TTC549 (cell line): ENCODE results near the gene PALM3.
A peak's percentile ranks its signal among the peaks of the same experiment; 100 is the strongest.
"Not testable (repeated sequence)": the region's sequence is repeated elsewhere in the genome, so short reads cannot be mapped to it uniquely, and the experiment has no call there.

Source experiments
- FAIRE-seq: peaks from 2 replicates; lab custom pipeline; 2012; peaks lifted over from hg19 to GRCh38; lab: Jason Lieb, UNC

The PALM3 gene

DNA sequence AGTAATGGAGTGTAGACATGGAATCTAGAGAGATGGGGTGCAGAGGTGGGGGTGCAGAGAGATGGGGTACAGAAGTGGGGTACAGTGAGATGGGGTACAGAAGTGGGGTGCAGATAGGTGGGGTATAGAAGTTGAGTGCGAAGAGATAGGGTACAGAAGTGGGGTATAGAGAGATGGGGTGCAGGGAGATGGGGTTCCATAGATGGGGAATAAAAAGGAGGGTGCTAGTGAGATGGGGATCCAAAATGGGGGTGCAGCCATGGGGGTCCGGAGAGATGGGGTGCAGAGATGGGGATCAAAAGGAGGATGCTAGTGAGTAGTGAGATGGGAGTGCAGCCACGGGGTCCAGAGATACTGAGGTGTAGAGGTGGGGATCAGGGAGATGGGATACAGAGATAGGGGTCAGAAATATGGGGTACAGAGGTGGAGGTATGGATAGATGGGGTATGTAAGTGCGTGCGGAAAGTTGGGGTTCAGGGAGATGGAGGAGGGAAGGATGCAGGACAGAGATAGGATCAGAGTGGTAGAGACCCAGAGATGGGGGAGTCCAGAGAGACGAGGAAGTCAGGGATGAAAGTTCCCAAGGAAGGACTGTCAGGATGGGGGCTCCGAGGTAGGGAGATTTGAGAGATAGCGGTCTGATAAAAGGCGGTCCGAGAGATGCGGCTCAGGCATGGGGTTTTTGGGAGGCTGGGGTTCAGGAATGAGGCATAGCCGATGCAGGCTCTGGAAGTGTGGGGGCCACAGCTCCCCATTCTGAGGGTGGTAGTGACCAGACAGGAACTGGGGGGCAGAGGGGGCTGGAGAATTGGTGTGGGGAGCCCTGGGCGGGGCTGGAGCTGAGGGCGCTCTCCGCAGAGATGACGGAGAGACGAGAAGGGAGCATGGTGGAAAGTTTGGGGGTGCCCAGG is 3.4 kb downstream of the PALM3 start:
- FAIRE-seq = no peak

DNA sequence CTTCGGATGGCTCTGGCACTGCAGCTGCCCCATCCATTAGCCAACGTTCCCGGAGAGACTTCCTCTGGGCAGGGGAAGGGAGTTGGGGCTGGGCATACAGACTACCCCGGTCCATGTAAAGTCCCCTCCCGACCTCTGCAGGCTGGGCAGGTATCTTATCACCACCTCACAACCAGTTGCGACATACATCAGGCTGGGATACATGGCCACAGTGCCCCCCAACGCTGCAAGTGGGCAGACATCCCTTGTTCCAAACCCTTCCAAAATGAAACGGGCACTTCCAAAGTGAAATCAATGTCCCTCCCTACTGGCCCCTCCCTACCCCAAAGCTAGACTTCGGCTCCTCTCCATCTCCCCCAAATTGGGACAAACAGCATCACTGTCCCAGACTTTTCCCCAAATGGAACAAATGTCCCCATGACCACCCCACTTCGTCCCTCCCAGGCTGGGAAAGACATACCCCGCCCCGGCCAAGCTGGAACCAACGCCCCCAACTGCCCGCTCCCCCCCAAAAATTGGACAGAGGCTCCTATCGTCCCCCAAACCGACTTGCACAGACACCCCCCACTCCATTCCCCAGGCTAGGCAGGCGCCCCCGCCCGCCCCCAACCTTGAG is 5.0 kb downstream of the PALM3 start:
- no peak for FAIRE-seq

DNA sequence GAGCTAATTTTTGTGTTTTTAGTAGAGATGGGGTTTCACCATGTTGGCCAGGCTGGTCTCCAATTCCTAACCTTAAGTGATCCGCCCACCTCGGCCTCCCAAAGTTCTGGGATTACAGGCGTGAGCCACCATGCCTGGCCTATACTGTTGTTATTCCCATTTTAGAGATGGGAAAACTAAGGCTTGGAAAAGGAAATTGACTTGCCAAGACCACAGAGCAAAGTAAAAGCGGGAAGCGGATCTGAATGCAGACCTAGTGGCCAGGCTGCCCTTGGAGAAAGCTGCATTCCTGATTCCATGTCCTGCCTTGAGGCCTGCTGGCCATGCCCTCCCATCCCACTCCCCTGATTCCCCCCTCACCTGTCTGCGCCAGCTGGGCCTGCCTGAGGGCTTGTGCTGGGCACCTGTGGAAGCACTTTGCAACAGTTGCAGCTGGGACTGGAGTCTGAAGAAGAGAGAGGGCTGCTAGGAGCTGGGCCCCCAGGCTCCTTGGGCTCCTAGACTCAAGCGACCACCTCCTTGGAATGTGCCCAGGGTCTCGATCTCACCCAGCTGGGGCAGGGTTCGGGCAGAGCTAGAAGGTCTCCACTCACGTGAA is 5.7 kb downstream of the PALM3 start:
- FAIRE-seq = no peak

DNA sequence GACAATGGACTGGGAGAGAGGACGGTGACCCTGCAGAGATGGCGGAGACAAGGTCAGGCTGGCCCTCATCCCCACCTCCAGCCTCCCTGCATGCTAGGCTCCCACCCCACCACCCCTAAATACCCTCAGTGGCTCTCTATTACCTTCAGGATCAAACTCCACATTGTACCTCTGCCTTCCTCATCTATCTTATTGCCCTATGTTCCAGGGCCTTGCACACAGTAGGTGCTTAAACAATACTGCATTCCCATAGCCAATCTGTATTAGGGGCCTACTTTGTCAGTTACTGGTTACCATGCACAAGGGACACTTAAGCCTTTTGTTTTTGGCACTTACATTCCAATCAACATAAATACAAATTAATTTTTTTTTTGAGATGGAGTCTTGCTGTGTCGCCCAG is 6.5 kb downstream of the PALM3 start:
- FAIRE-seq = no peak

DNA sequence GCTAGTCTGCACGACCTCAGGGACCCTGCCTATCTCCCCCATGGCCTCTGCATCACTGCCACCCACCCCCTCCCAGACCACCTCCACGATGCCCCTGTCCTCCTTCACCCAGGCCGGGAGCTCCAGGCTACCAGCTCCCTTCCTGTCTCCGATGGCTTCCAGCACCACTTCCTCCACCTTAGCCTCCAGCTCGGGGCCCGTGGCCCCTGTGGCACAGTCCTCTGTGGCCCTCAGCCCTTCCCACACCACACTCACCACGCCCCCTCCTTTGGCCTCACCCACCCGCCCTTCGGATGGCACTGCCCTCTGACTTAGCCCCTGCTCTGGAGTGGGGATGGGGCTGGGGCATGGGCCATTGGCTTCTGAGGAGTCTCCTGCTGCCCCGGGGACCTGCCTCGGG is 7.2 kb downstream of the PALM3 start:
- FAIRE-seq = no peak

DNA sequence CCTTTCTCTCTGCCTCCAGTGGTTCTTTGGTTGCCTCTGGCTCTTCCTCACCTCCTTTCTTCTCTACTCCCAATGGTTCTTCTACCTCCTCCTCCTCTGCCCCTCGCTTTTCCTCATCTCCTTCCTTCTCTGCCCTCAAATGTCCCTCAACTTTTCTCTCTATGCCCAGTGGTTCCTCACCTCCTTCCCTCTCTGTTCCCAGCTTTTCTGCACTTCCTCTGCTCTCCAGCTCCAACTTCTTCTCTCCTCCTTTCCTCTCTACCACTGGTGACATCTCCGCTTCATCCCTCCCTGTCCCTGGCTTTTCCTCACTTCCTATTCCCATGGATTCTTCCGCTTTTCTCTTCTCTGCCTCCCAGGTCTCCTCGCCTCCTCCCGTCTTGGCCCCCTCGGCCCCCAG is 7.8 kb downstream of the PALM3 start:
- no peak for FAIRE-seq

DNA sequence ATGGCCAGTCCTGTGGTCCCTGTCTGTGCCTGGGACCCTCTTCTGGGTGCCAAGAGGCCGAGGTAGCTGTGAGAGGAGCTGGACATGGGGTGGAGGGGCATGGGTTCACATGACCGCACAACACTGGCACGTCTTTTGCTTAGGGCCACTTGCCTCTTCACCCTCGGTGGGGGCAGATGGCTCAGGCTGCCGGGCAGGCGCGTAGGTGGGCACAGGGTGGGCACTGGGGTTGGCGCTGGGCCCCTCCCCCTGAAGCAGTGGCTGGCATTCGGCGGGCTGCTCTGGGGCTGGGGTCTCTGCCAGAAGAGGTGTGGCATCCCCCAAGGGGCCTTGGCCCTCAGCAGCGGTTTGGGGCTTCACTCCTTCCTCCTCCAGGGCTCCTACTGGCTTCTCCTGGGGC is 8.4 kb downstream of the PALM3 start:
- no peak for FAIRE-seq

DNA sequence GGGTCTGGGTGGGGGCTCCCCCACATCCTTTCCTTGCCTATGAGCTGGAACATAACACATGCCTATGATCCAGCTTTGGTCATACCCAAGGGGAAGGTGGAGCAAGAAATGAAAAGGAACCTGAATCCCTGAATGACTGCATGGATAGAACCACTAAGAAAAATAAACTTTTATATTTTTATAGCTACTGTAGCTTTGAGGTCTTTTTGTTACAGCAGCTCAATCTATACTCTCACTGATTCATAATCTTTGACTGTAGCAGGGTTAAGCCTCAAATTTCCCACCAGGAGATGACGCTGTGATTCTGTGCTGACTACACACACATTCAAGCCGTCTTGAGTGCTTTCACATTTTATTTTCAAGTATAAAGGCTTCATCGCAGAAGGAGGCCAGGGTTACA is 8.8 kb downstream of the PALM3 start:
- no peak for FAIRE-seq

DNA sequence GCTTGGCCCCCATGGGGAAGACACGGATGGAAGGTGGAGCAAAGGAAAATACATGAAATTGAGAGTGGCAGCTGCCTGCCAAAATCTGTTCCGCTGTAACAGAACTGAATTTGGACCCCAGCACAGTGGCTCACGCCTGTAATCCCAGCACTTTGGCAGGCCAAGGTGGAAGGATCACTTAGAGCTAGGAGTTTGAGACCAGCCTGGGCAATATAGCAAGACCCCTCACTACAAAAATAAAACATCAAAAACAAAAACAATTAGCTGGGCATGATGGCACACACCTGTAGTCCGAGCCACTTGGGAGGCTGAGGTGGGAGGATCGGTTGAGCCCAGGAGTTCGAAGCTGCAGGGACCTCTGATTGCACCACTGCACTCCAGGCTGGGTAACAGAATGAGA is 9.4 kb downstream of the PALM3 start:
- FAIRE-seq = no peak

DNA sequence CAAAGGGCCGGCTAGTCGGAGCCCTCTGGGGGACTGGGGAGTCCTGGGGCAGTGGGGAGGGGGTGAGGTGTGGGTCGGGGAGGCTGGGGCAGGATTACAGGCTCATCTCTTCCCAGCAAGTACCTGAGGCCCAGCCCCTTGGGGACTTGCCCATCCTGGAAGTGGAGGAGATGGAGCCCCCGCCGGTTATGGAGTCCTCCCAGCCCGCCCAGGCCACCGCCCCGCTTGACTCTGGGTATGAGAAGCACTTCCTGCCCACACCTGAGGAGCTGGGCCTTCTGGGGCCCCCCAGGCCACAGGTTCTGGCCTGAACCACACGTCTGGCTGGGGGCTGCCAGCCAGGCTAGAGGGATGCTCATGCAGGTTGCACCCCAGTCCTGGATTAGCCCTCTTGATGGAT is 9.9 kb downstream of the PALM3 start:
- no peak for FAIRE-seq

DNA sequence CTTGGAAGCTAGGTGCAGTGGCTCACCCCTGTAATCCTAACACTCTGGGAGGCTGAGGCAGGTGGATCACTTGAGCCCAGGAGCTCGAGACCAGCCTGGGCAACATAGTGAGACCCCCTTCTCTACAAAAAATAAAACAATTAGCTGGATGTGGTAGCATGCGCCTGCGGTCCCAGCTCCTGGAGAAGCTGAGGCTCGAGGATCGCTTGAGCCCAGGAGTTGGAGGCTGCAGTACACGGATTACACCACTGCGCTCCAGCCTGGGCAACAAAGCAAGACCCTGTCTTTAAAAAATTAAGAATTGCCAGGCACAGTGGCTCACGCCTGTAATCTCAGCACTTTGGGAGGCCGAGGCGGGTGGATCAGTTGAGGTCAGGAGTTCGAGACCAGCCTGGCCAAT is 10.9 kb downstream of the PALM3 start:
- FAIRE-seq = not testable (repeated sequence)

DNA sequence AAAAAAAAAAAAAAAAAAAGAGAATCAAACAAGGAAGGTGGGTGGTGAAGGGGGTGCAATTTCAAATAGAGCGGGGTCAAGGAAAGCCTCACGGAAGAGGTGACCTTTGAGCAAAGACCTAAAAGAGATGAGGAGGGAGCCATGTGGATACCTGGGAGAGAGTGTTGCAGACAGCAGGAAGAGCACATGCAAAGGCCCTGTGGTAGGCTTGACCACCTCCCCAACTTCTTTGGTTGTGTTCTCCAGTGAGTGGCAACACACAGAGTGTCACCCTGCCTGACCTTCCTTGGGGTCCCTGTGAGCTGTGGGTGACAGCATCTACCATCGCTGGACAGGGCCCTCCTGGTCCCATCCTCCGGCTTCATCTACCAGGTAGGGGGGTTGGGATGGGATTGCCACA is 11.4 kb downstream of the PALM3 start:
- FAIRE-seq = no peak

DNA sequence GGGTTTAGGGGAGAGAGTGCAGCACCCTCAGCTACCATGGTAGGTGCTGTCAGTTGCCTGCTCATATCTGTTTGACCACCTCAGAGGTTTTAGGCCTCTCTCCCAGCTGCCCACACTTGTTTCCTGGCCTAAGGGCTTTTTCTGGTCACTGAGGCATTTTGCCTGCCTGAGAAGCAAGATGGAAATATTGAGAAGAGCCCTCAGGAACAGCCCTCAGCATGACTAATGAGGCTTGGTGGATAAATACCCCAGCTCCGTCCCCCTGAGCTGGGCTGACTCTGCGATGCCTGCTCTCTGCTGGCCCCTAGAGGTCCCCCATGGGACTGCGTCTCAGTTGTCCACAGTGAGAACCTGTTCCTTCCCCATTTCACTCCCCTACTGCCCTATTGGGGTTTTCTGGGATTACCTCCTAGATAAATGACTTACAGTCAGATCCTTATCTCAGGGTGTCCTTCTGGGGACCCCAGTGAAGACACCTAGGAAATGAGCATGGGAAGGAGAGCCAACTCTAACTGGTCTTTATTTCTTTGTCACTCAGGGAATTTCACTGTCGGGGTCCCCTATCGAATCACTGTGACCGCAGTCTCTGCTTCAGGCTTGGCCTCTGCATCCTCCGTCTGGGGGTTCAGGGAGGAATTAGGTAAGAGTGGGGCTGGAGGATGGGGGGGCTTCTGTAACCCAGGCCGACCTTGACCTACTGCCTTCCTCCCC is 13.3 kb downstream of the PALM3 start:
- FAIRE-seq = no peak

DNA sequence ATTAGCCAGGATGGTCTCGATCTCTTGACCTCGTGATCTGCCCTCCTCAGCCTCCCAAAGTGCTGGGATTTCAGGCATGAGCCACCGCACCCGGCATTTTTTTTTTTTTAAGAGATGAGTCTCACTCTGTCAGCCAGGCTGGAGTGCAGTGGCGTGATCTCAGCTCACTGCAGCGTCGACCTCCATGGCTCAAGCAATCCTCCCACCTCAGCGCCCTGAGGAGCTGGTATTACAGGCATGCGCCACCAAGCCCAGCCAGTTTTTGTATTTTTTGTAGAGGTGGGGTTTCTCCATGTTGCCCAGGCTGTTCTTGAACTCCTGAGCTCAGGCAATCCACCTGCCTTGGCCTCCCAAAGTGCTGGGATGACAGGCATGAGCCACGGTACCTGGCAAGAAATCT is 14.0 kb downstream of the PALM3 start:
- FAIRE-seq = not testable (repeated sequence)

DNA sequence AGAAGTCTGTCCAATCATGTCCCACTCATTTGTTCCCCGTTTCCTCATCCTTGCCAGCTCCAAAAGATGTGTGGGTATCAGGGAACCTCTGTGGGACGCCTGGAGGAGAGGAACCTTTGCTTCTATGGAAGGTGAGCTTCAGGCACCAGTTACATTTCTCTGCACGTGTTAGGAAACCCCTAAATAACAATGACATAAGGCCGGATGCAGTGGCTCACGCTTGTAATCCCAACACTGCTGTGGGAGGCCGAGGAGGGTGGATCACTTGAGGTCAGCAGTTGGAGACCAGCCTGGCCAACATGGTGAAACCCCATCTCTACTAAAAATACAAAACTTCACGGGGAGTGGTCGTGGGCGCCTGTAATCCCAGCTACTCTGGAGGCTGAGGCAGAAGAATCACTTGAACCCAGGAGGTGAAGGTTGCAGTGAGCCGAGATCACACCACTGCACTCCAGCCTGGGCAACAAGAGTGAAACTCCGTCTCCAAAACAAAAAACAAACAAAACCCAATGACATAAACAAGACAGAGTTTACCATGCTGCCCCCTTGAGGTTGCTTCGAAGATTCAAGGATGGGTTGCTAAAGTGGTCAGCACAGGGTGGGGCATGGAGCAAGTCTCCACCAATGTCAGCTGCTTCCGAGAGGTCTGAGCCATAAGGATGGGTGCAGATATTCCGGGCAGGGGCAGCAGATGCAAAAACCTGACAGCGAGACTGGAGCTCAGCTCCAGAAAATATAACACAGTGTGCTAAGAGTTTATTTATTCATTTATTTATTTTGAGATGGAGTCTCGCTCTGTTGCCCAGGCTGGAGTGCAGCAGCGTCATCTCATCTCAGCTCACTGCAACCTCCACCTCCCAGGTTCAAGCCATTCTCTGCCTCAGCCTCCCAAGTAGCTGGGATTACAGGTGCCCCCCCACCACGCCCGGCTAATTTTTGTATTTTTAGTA is 18.9 kb downstream of the PALM3 start:
- peak; percentile 25 for FAIRE-seq

DNA sequence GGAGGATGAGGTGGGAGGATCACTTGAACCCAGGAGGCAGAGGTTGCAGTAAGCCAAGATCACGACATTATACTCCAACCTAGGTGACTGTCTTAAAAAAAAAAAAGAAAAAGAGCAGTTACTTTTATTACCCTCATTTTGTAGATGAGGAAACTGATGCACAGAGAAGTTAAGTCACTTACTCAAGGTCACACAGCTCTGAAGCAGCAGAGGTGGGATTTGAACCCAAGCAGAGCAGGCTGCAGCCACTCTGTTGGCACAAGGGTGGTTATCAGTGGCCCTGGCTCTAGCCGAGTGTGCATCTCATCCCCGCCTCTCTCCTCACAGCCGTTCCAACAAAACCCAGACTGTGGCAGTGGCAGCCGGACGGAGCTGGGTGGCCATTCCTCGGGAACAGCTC is 22.7 kb downstream of the PALM3 start:
- FAIRE-seq = no peak

DNA sequence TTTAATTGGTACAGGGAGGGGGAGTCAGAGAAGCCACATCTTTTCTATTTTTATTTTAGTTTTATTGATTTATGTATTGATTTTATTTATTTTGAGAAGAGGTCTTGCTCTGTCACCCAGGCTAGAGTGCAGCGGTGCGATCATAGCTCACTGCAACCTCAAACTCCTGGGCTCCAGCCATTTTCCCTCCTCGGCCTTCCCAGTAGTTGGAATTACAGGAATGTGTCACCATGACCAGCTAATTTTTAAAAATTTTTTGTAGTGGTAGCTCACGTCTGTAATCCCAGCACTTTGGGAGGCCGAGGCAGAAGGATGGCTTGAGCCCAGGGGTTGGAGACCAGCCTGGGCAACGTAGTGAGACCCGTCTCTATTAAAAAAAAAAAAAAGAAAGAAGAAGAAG is 26.2 kb downstream of the PALM3 start:
- no peak for FAIRE-seq

DNA sequence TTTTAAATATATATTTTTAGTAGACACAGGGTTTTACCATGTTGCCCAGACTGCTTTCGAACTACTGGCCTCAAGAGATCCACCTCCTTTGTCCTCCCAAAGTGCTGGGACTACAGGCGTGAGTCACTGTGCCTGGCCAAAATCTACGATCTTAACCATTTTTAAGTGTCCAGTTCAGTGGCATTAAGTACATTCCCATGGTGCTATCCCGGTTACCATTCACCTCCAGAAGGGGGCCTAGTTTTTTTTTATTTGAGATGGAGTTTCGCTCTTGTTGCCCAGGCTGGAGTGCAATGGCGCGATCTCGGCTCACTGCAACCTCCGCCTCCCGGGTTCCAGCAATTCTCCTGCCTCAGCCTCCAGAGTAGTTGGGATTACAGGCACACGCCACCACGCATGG is 26.7 kb downstream of the PALM3 start:
- FAIRE-seq = not testable (repeated sequence)

DNA sequence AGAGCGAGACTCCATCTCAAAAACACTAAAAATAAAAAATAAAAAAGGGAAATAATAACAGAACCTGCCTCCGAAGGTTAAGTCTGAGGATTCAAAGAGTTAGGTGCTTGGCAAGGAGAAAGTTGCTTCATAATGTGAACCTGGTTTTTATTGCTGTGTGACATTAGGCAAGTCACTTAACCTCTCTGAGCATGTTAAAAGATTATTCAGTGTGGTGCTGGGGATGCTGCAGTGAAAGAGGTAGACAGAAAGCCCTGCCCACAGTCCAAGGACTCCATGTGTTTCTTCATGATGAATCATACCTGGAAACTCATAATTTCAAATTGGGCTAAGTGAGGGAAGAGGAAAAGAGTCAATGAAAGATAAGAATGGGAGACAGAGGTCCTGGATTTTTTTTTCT is 27.9 kb downstream of the PALM3 start:
- no peak for FAIRE-seq

DNA sequence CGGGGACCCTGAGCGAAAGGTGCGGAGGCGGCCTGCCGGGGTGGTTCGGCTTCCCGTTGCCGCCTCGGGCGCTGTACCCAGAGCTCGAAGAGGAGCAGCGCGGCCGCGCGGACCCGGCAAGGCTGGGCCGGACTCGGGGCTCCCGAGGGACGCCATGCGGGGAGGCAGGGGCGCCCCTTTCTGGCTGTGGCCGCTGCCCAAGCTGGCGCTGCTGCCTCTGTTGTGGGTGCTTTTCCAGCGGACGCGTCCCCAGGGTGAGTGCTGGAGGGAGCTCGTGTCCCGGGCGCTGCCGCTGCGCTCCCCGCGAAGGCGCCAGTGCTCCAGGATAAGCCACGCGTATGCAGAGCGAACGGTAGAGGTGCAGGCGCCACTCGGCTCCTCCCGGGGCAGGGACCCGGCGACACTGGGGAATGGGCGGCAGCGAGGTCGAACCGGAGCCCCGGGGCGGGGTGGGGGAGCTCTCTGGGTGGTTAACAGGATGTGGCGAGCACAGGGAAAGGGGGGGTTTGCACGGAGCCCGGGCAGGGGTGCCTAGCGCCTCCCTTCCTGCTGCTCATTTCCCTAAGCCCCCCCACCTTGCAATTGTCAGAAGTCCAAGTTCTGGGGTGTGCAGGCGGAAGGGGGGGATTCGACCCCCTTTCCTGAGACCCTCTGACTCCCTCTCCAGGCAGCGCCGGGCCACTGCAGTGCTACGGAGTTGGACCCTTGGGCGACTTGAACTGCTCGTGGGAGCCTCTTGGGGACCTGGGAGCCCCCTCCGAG is 30.0 kb downstream of the PALM3 start, which contains the start of gene IL27RA:
Gene IL27RA, plus strand, starts transcription at position 44 of the 762 bp plus-strand sequence. Its CDS starts 111 bp downstream, at position 155.
- no peak for FAIRE-seq
